Activated effector memory CD4-positive, alpha-beta T cell treated with anti-CD3 and anti-CD28 coated beads, Interleukin-2, amount 50 U/mL, for 16 hours (primary cell): ENCODE results near the gene ACOT12.

Source experiments
- DNase-seq: peaks from one replicate; pipeline ENCODE4 v3.0.0-alpha.2; 2020

Gene ACOT12

DNA sequence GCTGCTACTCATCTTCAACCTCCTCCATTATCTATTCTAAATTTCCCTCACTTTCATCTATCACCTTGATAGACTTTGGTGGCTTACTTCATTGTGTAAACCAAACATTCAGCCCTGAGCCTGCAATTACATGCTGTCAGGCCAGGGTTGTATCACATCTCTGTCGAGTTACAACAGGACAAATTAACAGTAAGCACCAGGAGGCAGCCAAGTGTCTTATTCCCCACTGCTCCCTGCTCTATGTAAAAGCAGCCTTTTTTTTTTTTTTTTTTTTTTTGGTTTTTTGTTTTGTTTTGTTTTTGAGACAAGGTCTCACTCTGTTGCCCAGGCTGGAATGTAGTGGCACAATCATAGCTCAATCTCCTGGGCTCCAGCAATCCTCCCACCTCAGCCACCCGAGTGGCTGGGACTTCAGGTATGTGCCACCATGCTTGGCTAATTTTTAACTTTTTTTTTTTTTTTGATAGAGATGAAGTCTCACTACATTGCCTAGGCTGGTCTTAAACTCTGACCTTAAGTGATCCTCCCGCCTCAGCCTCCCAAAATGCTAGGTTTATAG, 107.8 kb downstream of the ACOT12 start:
- DNase-seq = no peak

GRCh38 chr5:81283976-81284375, 110.0 kb downstream of the ACOT12 start:
- DNase-seq = no peak
